ENCODE results near the gene PIK3R1.

DNA sequence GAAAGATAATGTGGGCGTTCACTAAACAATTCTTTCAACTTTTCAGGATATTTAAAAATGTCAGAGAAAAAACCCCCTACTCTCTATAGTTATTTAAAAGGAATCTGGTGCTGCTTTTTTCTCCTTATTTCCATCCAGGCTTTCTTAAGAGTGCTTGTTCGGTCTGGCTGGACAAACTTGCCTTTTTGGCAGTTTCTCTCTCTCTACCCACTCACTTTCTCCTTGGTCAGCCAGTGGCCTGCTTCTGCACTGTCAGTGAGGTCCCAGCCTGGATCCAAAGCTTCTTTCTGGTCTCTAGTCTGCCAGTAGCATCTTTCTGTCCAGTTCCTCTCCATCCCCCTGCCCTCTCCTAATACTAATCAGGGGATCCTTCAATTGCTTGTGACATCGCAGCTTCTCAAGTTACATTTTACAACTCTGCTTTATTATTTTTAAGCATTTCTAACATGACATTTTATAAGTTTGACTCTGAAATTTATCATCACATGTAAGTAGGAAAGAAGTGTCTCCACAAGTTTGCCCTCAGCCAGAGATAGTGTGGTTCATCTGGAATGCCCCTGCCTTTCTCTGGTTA is 50.4 kb downstream of the PIK3R1 start:
- TF ChIP-seq, protein P1, sequence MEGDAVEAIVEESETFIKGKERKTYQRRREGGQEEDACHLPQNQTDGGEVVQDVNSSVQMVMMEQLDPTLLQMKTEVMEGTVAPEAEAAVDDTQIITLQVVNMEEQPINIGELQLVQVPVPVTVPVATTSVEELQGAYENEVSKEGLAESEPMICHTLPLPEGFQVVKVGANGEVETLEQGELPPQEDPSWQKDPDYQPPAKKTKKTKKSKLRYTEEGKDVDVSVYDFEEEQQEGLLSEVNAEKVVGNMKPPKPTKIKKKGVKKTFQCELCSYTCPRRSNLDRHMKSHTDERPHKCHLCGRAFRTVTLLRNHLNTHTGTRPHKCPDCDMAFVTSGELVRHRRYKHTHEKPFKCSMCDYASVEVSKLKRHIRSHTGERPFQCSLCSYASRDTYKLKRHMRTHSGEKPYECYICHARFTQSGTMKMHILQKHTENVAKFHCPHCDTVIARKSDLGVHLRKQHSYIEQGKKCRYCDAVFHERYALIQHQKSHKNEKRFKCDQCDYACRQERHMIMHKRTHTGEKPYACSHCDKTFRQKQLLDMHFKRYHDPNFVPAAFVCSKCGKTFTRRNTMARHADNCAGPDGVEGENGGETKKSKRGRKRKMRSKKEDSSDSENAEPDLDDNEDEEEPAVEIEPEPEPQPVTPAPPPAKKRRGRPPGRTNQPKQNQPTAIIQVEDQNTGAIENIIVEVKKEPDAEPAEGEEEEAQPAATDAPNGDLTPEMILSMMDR (IDR thresholded peaks at IDR 0.05): no peak
- no peak for TF ChIP-seq POLR2A (IDR thresholded peaks at IDR 0.05)
